ENCODE results near the gene ELP4. TPM values are rescaled to one million over a fixed set of nuclear protein-coding genes. Genes with fewer than 3 reads are reported as not detected.
A peak's percentile ranks its signal among the peaks of the same experiment; 100 is the strongest.

The ELP4 gene
- total and polyA plus RNA-seq, 2 experiments from 2014 or later = 16.2 to 20.1 TPM

- H3F3A ChIP-seq (ENCODE audit: insufficient read depth) = no peaks in the 10 kb centered on the region
- DNase-seq = no peak
- no peaks in the 10 kb centered on the region for H3K9me3 ChIP-seq (ENCODE audit: low read depth)
- H3K4me3 ChIP-seq = no peak overlapping the region
- no peaks in the 10 kb centered on the region for H3K36me3 ChIP-seq (ENCODE audit: low read depth)
- H3K4me1 ChIP-seq (ENCODE audit: insufficient read depth) = no peaks in the 10 kb centered on the region; the same call in 1 of the 2 replicates
- in situ Hi-C loops (cut with MboI) = no loop called here
- H3K27me3 ChIP-seq (replicated peaks; ENCODE audit: insufficient read depth) = peaks cover 94% of the 10 kb centered on the region
- H3K9ac ChIP-seq = no peak overlapping the region
- no peaks in the 10 kb centered on the region for H3K9me2 ChIP-seq (ENCODE audit: insufficient read depth)
- no peak overlapping the region for H3K27ac ChIP-seq
- no peaks in the 10 kb centered on the region for H3K79me2 ChIP-seq (ENCODE audit: insufficient read depth)
- TF ChIP-seq EZH2 (IDR thresholded peaks at IDR 0.05; ENCODE audit: insufficient read depth, poor library complexity, severe bottlenecking) = peak; percentile 90
- TF ChIP-seq EZH2phosphoT487 (IDR thresholded peaks at IDR 0.05; ENCODE audit: insufficient read depth, low read depth) = no peak
- H3K4me2 ChIP-seq (ENCODE audit: unreplicated experiment) = no peak overlapping the region
- WGBS, 2 experiments (ENCODE audit: low coverage in 1 of 2, low lambda C conversion rate in 2 of 2, missing lambda C conversion rate in 2 of 2) = 17 to 19% methylated on average over 25 to 32 of the region's 36 CpGs
- no peak overlapping the region for H2AFZ ChIP-seq
- H4K20me1 ChIP-seq (ENCODE audit: insufficient read depth) = no peaks in the 10 kb centered on the region
Measured at GRCh38 chr11:31806186-31806927, 296.8 kb downstream of the ELP4 start.

GRCh38 chr11:31806928-31807798, 297.6 kb downstream of the ELP4 start:
- Histone ChIP-seq H3K4me2 (ENCODE audit: unreplicated experiment) (no peak overlapping the region), H3K27ac (no peak overlapping the region), H3K4me3 (no peak overlapping the region), H3K27me3 (replicated peaks; ENCODE audit: insufficient read depth) (peaks cover 90% of the 10 kb centered on the region), H4K20me1 (ENCODE audit: insufficient read depth) (no peaks in the 10 kb centered on the region), H2AFZ (no peak overlapping the region), H3K9me3 (ENCODE audit: low read depth) (no peaks in the 10 kb centered on the region), H3K79me2 (ENCODE audit: insufficient read depth) (no peaks in the 10 kb centered on the region), H3K4me1 (ENCODE audit: insufficient read depth) (no peaks in the 10 kb centered on the region; the same call in 1 of the 2 replicates), H3K9me2 (ENCODE audit: insufficient read depth) (no peaks in the 10 kb centered on the region), H3F3A (ENCODE audit: insufficient read depth) (no peaks in the 10 kb centered on the region), H3K36me3 (ENCODE audit: low read depth) (no peaks in the 10 kb centered on the region), H3K9ac (no peak overlapping the region)
- in situ Hi-C loops (cut with MboI) = no loop called here
- DNase-seq = no peak
- TF ChIP-seq EZH2 (IDR thresholded peaks at IDR 0.05; ENCODE audit: insufficient read depth, poor library complexity, severe bottlenecking) (no peak), EZH2phosphoT487 (IDR thresholded peaks at IDR 0.05; ENCODE audit: insufficient read depth, low read depth) (no peak; the same call in 1 of the 2 replicates)
- 37 to 43% methylated on average over 13 of the region's 13 CpGs for WGBS, 2 experiments (ENCODE audit: low coverage in 1 of 2, low lambda C conversion rate in 2 of 2, missing lambda C conversion rate in 2 of 2)

- H3K9me2 ChIP-seq (ENCODE audit: insufficient read depth) = no peaks in the 10 kb centered on the region
- H3K27me3 ChIP-seq (replicated peaks; ENCODE audit: insufficient read depth) = peaks cover 90% of the 10 kb centered on the region
- no peaks in the 10 kb centered on the region for H3K9me3 ChIP-seq (ENCODE audit: low read depth)
- DNase-seq = no peak
- no peaks in the 10 kb centered on the region for H3K79me2 ChIP-seq (ENCODE audit: insufficient read depth)
- no peaks in the 10 kb centered on the region; the same call in 1 of the 2 replicates for H3K4me1 ChIP-seq (ENCODE audit: insufficient read depth)
- TF ChIP-seq EZH2 (IDR thresholded peaks at IDR 0.05; ENCODE audit: insufficient read depth, poor library complexity, severe bottlenecking) (peak; percentile 72), EZH2phosphoT487 (IDR thresholded peaks at IDR 0.05; ENCODE audit: insufficient read depth, low read depth) (no peak)
- H3K4me3 ChIP-seq = no peak overlapping the region
- 22 to 25% methylated on average over 9 of the region's 9 CpGs for WGBS, 2 experiments (ENCODE audit: low coverage in 1 of 2, low lambda C conversion rate in 2 of 2, missing lambda C conversion rate in 2 of 2)
- H3K36me3 ChIP-seq (ENCODE audit: low read depth) = no peaks in the 10 kb centered on the region
- no peak overlapping the region for H3K4me2 ChIP-seq (ENCODE audit: unreplicated experiment)
- in situ Hi-C loops (cut with MboI) = no loop called here
- no peaks in the 10 kb centered on the region for H4K20me1 ChIP-seq (ENCODE audit: insufficient read depth)
- no peaks in the 10 kb centered on the region for H3F3A ChIP-seq (ENCODE audit: insufficient read depth)
- no peak overlapping the region for H3K27ac ChIP-seq
- H2AFZ ChIP-seq = no peak overlapping the region
- no peak overlapping the region for H3K9ac ChIP-seq
Measured at GRCh38 chr11:31807799-31808667, 298.5 kb downstream of the ELP4 start.

Data from GM23248 (cell line).